Esophagus (tissue), 2 donors: Measurements from ENCODE around the gene COL25A1. TPM values are rescaled to one million over a fixed set of nuclear protein-coding genes. Genes with fewer than 3 reads are reported as not detected.

Experiments
- H3K27ac ChIP-seq, 2 donors: one replicate each; pipeline ENCODE4 v1.5.1; 2013; ENCODE audit warnings: low read depth in 2 of 2, mild to moderate bottlenecking in 2 of 2, inconsistent platforms in 1 of 2, low read length in 1 of 2, moderate library complexity in 1 of 2
- H3K27me3 ChIP-seq, 2 donors: one replicate each; pipeline ENCODE4 v1.6.1; 2013; ENCODE audit warnings: low read length in 2 of 2, control low read depth in 1 of 2, mild to moderate bottlenecking in 1 of 2; ENCODE audit not compliant: insufficient read depth in 2 of 2, control insufficient read depth in 1 of 2
- H3K36me3 ChIP-seq, 2 donors: one replicate each; pipeline ENCODE4 v1.6.1; 2013; ENCODE audit warnings: low read length in 1 of 2; ENCODE audit not compliant: control insufficient read depth in 2 of 2, insufficient read depth in 2 of 2
- H3K4me1 ChIP-seq, 2 donors: one replicate each; pipeline ENCODE4 v1.6.1; 2013; ENCODE audit warnings: low read length in 1 of 2; ENCODE audit not compliant: control insufficient read depth in 2 of 2, insufficient read depth in 2 of 2
- H3K4me3 ChIP-seq, 2 donors: one replicate each; pipeline ENCODE4 v1.5.1; 2013; ENCODE audit warnings: low read length in 2 of 2, mild to moderate bottlenecking in 2 of 2, low read depth in 1 of 2, moderate library complexity in 1 of 2
- H3K9me3 ChIP-seq, 2 donors: one replicate each; pipeline ENCODE4 v1.6.1; 2013; ENCODE audit warnings: mild to moderate bottlenecking in 2 of 2, low read depth in 1 of 2, low read length in 1 of 2, moderate library complexity in 1 of 2; ENCODE audit not compliant: control insufficient read depth in 2 of 2, insufficient read depth in 1 of 2
- WGBS, 2 donors: extraction: QIAGEN DNeasy Blood & Tissue Kit; methylation state at CpG; one replicate each; pipeline ENCODE4 v1.1.7; 2013; 5-methylcytosine and 5-hydroxymethylcytosine counted together
- polyA plus RNA-seq, 2 donors: library from polyadenylated mRNA; stranded (reverse); fragments of 200-250 nt; gene quantifications; one replicate each; pipeline ENCODE4 v1.2.3, GENCODE V29; 2013
- donor health status: healthy with polysubstance abuse.
- donor health status: Bipolar disorder and iron deficiency.

The COL25A1 gene
- polyA plus RNA-seq, 2 donors: 0.02 to 0.06 TPM

GRCh38 chr4:109184491-109184961, 117.9 kb downstream of the COL25A1 start:
- Histone ChIP-seq H3K27me3 (no peaks in the 10 kb centered on the region), H3K9me3 (no peaks in the 10 kb centered on the region), H3K4me3 (no peak overlapping the region), H3K27ac (no peak overlapping the region), H3K4me1 (no peaks in the 10 kb centered on the region), H3K36me3 (no peaks in the 10 kb centered on the region)
- 47 to 60% methylated on average over 3 of the region's 3 CpGs for WGBS, 2 donors

DNA sequence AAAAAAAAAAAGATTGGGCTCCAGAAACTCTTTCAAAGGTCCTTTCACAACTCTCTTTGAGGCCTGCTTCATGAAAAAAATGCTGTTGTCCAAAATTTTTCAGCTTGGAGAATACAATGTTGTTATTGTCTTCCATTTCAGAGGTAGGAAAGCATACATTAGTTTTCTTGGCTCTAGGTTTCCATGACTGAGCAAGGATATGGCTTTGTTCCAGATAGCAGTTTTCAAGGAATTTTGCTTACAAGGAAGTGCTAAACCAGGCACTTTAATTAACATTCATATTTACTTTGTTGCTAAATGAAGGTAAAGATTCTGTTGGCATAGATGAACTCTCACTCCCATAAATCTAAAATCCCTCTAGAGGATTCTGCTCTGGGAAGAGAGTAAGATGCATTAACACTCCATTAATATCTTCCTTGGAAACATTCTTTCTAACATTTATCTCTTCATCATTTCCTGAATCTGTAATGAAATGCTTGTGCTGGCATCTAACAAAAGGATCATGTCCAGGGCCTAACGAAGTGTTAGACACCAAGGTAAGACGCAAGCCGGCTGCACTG, 118.4 kb downstream of the COL25A1 start:
- Histone ChIP-seq H3K9me3 (no peaks in the 10 kb centered on the region), H3K27ac (no peak overlapping the region), H3K27me3 (no peaks in the 10 kb centered on the region), H3K4me1 (no peaks in the 10 kb centered on the region), H3K36me3 (no peaks in the 10 kb centered on the region), H3K4me3 (no peak overlapping the region)
- WGBS, 2 donors: 55 to 66% methylated on average over 3 of the region's 3 CpGs

DNA sequence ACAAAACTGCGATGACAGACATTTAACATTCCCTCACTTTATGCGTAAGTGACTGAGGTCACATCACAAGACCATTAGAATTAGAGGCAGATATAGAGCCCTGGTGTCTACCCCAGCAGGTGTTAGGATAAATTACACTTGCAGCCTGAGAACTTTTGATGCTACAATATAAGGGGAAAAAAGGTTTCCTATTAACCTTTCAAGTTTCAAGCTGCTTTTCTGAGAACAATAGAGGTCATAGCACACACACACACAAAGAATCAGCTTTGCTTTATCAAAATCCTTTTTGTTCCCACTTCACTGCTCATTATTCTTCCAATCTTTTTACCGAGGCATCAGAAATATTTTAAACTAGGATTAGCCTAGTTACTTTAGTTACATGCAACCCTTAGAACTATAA, 119.8 kb downstream of the COL25A1 start:
- H3K9me3 ChIP-seq: no peaks in the 10 kb centered on the region
- H3K4me3 ChIP-seq: no peak overlapping the region
- no peaks in the 10 kb centered on the region for H3K4me1 ChIP-seq
- H3K27ac ChIP-seq: no peak overlapping the region
- H3K36me3 ChIP-seq: no peaks in the 10 kb centered on the region
- 45 to 75% methylated on average over 3 of the region's 3 CpGs for WGBS, 2 donors
- H3K27me3 ChIP-seq: no peaks in the 10 kb centered on the region

DNA sequence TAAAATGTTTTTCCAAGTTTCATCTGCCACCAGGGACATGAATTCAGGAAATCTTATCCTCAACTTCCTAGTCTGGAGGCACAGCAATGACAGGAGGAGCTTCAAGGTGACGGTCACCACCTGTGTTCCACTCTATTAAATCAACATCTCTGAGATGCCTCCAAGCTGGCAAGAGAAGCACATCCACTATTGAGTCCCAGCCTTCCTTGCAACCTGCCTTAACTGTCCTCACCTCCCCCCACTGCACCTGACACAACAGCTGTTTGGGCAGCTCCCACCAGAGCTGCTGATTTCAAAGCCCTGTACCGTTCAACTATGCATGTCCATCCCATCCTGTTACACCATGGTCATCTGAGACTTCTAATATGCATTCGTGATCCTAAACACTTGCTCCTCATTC, 123.4 kb downstream of the COL25A1 start:
- Histone ChIP-seq H3K27ac (no peak overlapping the region), H3K27me3 (no peaks in the 10 kb centered on the region), H3K36me3 (no peaks in the 10 kb centered on the region), H3K9me3 (no peaks in the 10 kb centered on the region), H3K4me3 (no peak overlapping the region), H3K4me1 (no peaks in the 10 kb centered on the region)
- WGBS, 2 donors: 70 to 71% methylated on average over 3 of the region's 3 CpGs

GRCh38 chr4:109177096-109177810, 125.2 kb downstream of the COL25A1 start:
- H3K36me3 ChIP-seq: no peaks in the 10 kb centered on the region
- no peaks in the 10 kb centered on the region for H3K9me3 ChIP-seq
- no peak overlapping the region for H3K27ac ChIP-seq
- H3K27me3 ChIP-seq: no peaks in the 10 kb centered on the region
- no peaks in the 10 kb centered on the region for H3K4me1 ChIP-seq
- 69 to 75% methylated on average over 6 of the region's 6 CpGs for WGBS, 2 donors
- H3K4me3 ChIP-seq: no peak overlapping the region

- no peaks in the 10 kb centered on the region for H3K4me1 ChIP-seq
These were observed 128.1 kb downstream of the COL25A1 start for GRCh38 chr4:109174224-109174953.

DNA sequence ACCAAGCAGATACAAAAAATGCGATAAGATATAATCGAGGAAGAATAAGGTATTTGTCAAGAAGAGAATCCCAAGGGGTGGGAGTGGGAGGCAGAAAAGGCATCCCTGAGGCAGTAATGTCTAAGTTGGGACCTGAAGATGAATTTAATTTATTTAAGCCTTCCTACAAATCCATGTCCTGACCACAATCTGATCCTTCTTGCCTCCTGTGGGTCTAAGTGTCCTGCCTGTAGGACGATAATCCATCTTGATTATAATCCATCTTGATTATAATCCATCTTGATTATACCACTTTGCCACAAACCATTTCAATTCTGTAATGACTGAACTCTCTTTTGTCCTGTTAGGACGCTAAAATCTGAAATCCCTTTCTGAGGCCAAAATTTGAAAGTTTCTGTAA, 130.2 kb downstream of the COL25A1 start:
- Histone ChIP-seq H3K36me3 (no peaks in the 10 kb centered on the region), H3K9me3 (no peaks in the 10 kb centered on the region), H3K27ac (no peak overlapping the region), H3K4me1 (no peaks in the 10 kb centered on the region), H3K27me3 (no peaks in the 10 kb centered on the region), H3K4me3 (no peak overlapping the region)
- 60 to 61% methylated on average over 4 of the region's 4 CpGs for WGBS, 2 donors

More at GRCh38 chr4:109174224-109174953, 128.1 kb downstream of the COL25A1 start:
- 77 to 80% methylated on average over 5 of the region's 5 CpGs for WGBS, 2 donors
- Histone ChIP-seq H3K27me3 (no peaks in the 10 kb centered on the region), H3K9me3 (no peaks in the 10 kb centered on the region), H3K27ac (no peak overlapping the region), H3K4me3 (no peak overlapping the region), H3K36me3 (no peaks in the 10 kb centered on the region)

DNA sequence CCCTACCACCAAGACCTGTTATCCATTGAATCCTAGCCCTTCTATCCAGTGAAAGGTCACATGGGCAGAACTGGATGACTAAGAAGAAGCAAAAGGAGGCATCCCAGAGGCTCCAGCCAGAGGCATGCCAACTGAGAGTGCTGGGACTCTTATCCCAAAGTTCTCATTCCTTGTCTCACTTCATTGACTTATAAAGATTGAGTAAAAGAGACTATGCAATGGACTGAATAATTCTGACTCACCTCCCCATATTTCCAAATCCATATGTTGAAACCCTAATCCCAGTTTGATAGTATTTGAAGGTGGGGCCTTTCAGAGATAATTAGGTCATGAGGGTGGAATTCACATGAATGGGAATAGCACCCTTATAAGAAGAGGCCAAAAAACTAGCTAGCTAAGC, 131.4 kb downstream of the COL25A1 start:
- H3K27ac ChIP-seq: no peak overlapping the region
- no peaks in the 10 kb centered on the region for H3K9me3 ChIP-seq
- H3K36me3 ChIP-seq: no peaks in the 10 kb centered on the region
- H3K27me3 ChIP-seq: no peaks in the 10 kb centered on the region
- no peak overlapping the region for H3K4me3 ChIP-seq
- H3K4me1 ChIP-seq: no peaks in the 10 kb centered on the region

- Histone ChIP-seq H3K4me1 (no peaks in the 10 kb centered on the region), H3K4me3 (no peak overlapping the region), H3K27ac (no peak overlapping the region), H3K27me3 (no peaks in the 10 kb centered on the region), H3K9me3 (no peaks in the 10 kb centered on the region), H3K36me3 (no peaks in the 10 kb centered on the region)
- 28 to 34% methylated on average over 1 of the region's 1 CpG for WGBS, 2 donors
These were observed 133.3 kb downstream of the COL25A1 start for GRCh38 chr4:109169170-109169569.
